Psoas muscle (tissue), 8 donors: Measurements from ENCODE around the gene EPPIN. TPM values are rescaled to one million over a fixed set of nuclear protein-coding genes. Genes with fewer than 3 reads are reported as not detected.

ENCODE experiments used
- ATAC-seq, 4 donors: fragments of 200-7000 bp; cut with Tn5 transposase; one replicate each; pipeline ENCODE4 v1.9.1; 2020; ENCODE audit warnings: moderate library complexity in 3 of 4, mild to moderate bottlenecking in 2 of 4
- DNase-seq, 2 donors: peaks; one replicate each; pipeline ENCODE4 v3.0.0-alpha.2; 2020
- H3K27ac ChIP-seq: fragments of 200-600 bp; one replicate; pipeline ENCODE4 v1.8.0; 2022
- H3K27me3 ChIP-seq, 3 donors: fragments of 200-600 bp in 1 of 3; one replicate each; pipeline versions ENCODE4 v1.6.1 to v1.8.0; 2013 to 2022; ENCODE audit warnings: low read length in 2 of 3, mild to moderate bottlenecking in 2 of 3, moderate library complexity in 1 of 3; ENCODE audit not compliant: insufficient read depth in 3 of 3
- H3K36me3 ChIP-seq, 2 donors: fragments of 200-600 bp in 1 of 2; one replicate each; pipeline versions ENCODE4 v1.6.1 to v1.8.0; 2013 to 2022; ENCODE audit warnings: low read depth in 1 of 2, mild to moderate bottlenecking in 1 of 2, moderate library complexity in 1 of 2; ENCODE audit not compliant: insufficient read depth in 1 of 2
- H3K4me1 ChIP-seq: fragments of 200-600 bp; one replicate; pipeline ENCODE4 v1.8.0; 2022
- H3K4me3 ChIP-seq: fragments of 200-600 bp; one replicate; pipeline ENCODE4 v1.8.0; 2022; ENCODE audit warnings: mild to moderate bottlenecking
- H3K9me3 ChIP-seq: fragments of 200-600 bp; one replicate; pipeline ENCODE4 v1.8.0; 2022
- CTCF ChIP-seq: fragments of 200-600 bp; IDR thresholded peaks from one replicate; pipeline ENCODE4 v1.8.0; 2022; ENCODE audit warnings: antibody characterized with exemption
- WGBS, 3 donors: extraction: QIAGEN DNeasy Blood & Tissue Kit; methylation state at CpG; one replicate each; pipeline versions ENCODE4 v1.1.6 to v1.1.7; 2013; 5-methylcytosine and 5-hydroxymethylcytosine counted together
- intact Hi-C, 2 donors: fragments of 100-400 bp; cut with DNase I; formaldehyde crosslinking; loops; one replicate each; pipeline versions ENCODE4 v1.11.0 to v1.14.2; 2022
- polyA plus RNA-seq, 3 donors: library from polyadenylated mRNA; stranded (reverse); fragments of 200-250 nt; gene quantifications; one replicate each; pipeline ENCODE4 v1.2.3, GENCODE V29; 2013
- total RNA-seq, 4 donors: library from RNA; stranded (reverse); fragmentation: NEBNext Ultra II Directional in 2 of 4; extraction: Animal tissue kit (Norgen Biotek cat#: 25700) in 2 of 4; gene quantifications; one replicate each; pipeline versions ENCODE4 v1.2.1 to v1.2.4, GENCODE V29; 2021 to 2023
- donor health status: healthy with polysubstance abuse.
- donor health status: DM: no; HTN: no; CAD: no; lungs with moderate emphysema.
- donor health status: Bipolar disorder and iron deficiency.
- donor health status: healthy.
- donor health status: DM: yes; HTN: yes; CAD: no.
- donor health status: DM: no; HTN: no; CAD: no.
- donor health status: DM: no; HTN: no; CAD: no.
- donor health status: DM: yes; HTN: yes; CAD: no.

EPPIN gene
- total and polyA plus RNA-seq, 7 donors: not detected

DNA sequence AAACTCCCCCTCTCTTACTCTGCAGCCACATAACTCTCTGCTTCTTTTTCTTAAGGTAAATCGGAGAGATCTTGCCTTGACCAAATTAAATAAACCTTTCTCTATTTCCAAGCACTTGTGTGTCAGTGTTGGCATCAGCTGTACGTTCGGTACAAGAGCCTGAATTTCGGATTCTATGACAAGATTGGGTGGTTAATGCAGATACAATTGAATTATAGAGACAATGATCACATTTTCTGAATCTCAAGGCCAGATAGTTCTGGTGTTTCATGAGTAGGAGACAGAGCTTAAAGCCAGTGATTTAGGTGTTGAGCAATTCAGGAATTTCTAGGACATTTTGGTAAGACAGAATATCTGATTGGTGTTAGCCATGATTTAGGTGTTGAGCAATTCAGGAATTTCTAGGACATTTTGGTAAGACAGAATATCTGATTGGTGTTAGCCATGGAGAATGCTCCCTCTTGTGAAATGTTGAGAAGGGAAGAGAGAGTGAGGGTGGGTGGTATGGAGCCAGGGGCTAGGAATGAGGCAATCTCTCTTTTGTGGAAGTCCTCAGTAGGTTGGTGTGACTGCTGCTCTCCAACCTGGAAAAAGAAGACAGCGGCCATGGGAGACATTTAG lies 36.8 kb downstream of the EPPIN start:
- intact Hi-C loops: no loop called here
- no peak for ATAC-seq
- WGBS, 3 donors: 74 to 80% (median 79%) methylated on average over 5 of the region's 5 CpGs
- no peak overlapping the region for H3K27ac ChIP-seq
- H3K27me3 ChIP-seq: peaks cover 0 to 20% (median 0%) of the 10 kb centered on the region in 3 donors
- TF ChIP-seq CTCF: no peak
- no peak overlapping the region for H3K4me3 ChIP-seq
- H3K36me3 ChIP-seq: no peaks in the 10 kb centered on the region
- no peak for DNase-seq
- H3K9me3 ChIP-seq: no peaks in the 10 kb centered on the region
- no peaks in the 10 kb centered on the region for H3K4me1 ChIP-seq

DNA sequence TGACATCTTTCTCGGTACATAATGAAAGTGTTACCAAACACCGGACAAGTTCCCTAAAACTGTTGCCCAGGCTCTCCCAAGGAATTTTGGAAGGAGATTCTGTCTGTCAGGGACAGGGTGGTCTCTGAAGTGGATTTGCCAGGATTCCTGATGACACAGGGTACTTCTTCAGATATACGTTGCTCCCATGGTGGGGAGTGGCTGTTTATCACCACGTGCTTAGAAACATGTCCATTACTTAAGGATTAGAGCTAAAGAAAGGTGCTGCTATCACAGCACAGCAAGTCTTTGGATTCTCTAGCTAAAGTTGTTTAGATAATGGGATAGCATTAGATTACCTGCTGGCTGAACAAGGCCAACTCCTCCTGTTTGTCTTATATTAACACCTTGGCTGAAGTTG lies 38.1 kb downstream of the EPPIN start:
- Histone ChIP-seq H3K4me3 (no peak overlapping the region), H3K27me3 (peaks cover 0 to 31% (median 0%) of the 10 kb centered on the region in 3 donors), H3K4me1 (no peaks in the 10 kb centered on the region), H3K9me3 (no peaks in the 10 kb centered on the region), H3K27ac (no peak overlapping the region), H3K36me3 (no peaks in the 10 kb centered on the region)
- intact Hi-C loops: no loop called here
- TF ChIP-seq CTCF: no peak
- no peak for ATAC-seq
- DNase-seq: no peak
- 67 to 78% (median 78%) methylated on average over 4 of the region's 4 CpGs for WGBS, 3 donors

GRCh38 chr20:45508068-45508886 lies 38.9 kb downstream of the EPPIN start:
- no peak for TF ChIP-seq CTCF
- ATAC-seq: no peak
- H3K9me3 ChIP-seq: no peaks in the 10 kb centered on the region
- H3K36me3 ChIP-seq: no peaks in the 10 kb centered on the region
- intact Hi-C loops: no loop called here
- DNase-seq: no peak
- no peak overlapping the region for H3K27ac ChIP-seq
- H3K27me3 ChIP-seq: peaks cover 0 to 34% (median 0%) of the 10 kb centered on the region in 3 donors
- H3K4me3 ChIP-seq: no peak overlapping the region
- no peaks in the 10 kb centered on the region for H3K4me1 ChIP-seq
- 65 to 73% (median 67%) methylated on average over 7 of the region's 7 CpGs for WGBS, 3 donors

- 79 to 84% (median 81%) methylated on average over 5 of the region's 5 CpGs for WGBS, 3 donors
- H3K9me3 ChIP-seq: no peaks in the 10 kb centered on the region
- no peaks in the 10 kb centered on the region for H3K4me1 ChIP-seq
- ATAC-seq (no peak), DNase-seq (no peak)
- intact Hi-C loops: no loop called here
- no peak overlapping the region for H3K27ac ChIP-seq
- H3K36me3 ChIP-seq: no peaks in the 10 kb centered on the region
- H3K27me3 ChIP-seq: peaks cover 0 to 34% (median 0%) of the 10 kb centered on the region in 3 donors
- H3K4me3 ChIP-seq: no peak overlapping the region
- TF ChIP-seq CTCF: no peak
Observed at GRCh38 chr20:45507011-45507820, 40.0 kb downstream of the EPPIN start.
